AG09309 (cell line): ENCODE measurements around the gene TECPR1.

Experiments used
- DNase-seq: peaks from one replicate; pipeline ENCODE4 v3.0.0-alpha.2; 2010; ENCODE audit warnings: low read depth
- H3K4me3 ChIP-seq: 2 replicates; pipeline ENCODE4 v1.5.1; 2011; ENCODE audit warnings: mild to moderate bottlenecking, low read depth, low read length, moderate library complexity; ENCODE audit not compliant: control insufficient read depth
- TF ChIP-seq, protein P1 (sequence below): IDR thresholded peaks from 2 replicates; pipeline ENCODE4 v1.5.1; 2011; ENCODE audit warnings: mild to moderate bottlenecking, low read depth, low read length, inconsistent platforms; ENCODE audit not compliant: insufficient read depth, control insufficient read depth; ENCODE audit errors: missing control alignments

Gene TECPR1

DNA sequence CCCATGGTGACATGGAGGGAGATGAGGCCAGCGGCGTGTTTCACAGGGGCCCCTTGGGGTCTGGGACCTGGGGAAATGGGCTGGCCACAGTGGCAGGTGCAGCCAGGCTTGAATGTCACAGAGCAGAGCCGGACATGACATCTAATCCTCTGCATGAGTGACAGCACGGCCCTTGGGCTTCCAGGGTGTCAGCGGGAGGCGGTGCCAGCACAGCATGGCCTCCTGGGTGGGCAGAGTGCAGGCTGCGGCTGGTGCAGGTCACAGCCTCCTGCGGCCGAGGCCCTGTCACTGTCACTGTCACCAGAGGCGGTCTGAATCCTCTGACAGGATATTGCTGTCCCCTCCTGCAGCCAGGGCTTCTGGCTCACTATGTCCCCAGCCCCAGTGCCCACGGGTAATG is 22.6 kb downstream of the TECPR1 start:
- no peak for DNase-seq
- TF ChIP-seq, protein P1, sequence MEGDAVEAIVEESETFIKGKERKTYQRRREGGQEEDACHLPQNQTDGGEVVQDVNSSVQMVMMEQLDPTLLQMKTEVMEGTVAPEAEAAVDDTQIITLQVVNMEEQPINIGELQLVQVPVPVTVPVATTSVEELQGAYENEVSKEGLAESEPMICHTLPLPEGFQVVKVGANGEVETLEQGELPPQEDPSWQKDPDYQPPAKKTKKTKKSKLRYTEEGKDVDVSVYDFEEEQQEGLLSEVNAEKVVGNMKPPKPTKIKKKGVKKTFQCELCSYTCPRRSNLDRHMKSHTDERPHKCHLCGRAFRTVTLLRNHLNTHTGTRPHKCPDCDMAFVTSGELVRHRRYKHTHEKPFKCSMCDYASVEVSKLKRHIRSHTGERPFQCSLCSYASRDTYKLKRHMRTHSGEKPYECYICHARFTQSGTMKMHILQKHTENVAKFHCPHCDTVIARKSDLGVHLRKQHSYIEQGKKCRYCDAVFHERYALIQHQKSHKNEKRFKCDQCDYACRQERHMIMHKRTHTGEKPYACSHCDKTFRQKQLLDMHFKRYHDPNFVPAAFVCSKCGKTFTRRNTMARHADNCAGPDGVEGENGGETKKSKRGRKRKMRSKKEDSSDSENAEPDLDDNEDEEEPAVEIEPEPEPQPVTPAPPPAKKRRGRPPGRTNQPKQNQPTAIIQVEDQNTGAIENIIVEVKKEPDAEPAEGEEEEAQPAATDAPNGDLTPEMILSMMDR, result no peak
- no peak overlapping the region for H3K4me3 ChIP-seq

DNA sequence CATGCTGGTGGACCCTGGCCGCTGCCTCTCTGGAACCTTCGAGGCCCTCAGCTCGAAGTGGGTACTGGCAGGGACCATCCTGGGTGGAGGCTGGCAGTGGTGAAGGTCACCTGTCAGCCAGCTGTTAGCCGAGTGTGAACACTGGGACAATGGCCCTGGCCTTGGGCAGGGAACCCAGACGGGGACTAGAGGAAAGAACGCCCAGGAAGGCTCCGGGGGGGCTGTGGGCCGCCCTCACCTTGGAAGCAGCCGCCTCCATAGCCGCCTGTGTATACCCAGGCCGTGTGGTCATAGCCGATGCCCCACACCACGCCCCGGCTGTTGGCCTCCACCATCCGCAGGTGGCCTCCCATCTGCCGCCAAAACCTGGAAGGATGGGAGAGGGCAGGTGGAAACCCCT is 23.2 kb downstream of the TECPR1 start:
- DNase-seq, result no peak
- TF ChIP-seq, protein P1, result no peak
- H3K4me3 ChIP-seq, result no peak overlapping the region

DNA sequence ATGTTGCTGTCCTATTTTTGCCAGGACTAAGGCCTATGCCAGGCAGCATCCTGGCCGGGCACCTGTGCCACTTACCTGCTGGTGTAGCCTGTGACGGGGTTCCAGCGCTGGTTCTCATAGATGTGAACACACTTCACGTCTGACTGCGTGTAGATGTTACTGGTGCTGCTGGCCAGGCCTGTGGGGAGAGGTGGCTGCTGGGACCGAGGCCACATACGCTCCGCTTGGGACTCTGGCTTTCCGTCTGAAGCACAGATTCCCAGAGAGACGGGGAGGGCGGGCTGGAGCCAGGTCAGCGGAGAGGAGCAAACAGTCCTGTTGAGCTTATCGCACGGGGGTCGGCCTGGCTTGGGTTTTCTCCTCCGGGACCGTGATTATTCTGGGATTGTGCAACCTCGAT is 24.1 kb downstream of the TECPR1 start:
- TF ChIP-seq, protein P1, result no peak
- no peak for DNase-seq
- H3K4me3 ChIP-seq, result no peak overlapping the region

DNA sequence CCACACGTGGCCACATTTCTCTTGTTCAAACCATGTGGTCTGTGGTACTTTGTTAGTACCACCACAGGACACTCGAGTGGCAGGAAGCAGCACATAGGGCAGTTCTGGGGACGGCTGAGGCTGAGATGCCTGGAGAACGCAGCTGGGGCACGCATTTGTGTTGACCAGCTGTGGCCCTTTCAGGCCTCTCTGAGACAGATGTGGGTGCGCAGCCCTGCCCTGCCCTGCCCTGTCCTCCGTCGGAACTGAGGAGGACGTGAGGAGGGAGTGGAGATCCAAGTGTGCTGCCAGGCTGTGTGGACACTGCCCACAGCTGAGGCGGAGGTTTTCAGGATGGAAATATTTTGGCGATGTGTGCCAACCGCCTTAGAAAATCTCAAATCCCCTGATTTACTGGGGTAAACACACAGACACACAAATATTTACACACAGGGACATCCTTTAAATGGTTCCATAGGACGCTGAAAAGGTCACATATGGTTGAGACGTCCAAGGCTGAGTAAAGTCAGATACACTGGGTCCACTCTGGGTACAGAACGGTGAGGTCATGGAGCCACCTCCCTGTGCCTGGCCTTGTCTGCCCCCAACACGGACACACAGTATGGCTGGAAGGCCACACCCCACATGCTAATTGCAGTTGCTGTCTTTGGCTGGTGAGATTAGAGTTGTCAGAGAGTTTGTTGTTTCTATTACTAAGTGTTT is 26.0 kb downstream of the TECPR1 start:
- TF ChIP-seq, protein P1, result no peak
- H3K4me3 ChIP-seq, result no peak overlapping the region
- no peak for DNase-seq

DNA sequence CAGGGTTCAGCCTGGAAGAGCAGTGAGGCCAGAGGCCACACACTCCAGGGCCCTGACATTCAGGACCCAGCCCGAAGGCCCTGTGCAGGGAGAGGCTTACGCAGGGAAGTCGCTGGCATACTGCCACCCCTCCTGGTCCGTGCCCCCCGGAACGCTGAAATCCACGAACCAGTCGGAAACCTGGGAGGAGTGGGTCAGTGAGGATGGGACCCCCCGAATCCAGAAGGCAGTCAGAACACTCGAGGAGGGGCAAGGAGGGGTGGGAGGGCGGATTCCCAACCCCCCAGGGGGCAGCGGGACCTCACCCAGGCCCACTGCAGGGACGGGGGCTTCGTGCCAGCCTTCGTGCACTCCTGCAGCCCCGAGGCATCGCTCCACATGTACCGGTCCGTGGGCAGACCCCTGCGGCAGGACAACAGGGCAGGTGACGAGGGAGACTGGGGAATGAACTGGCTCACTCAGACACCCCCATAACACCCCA is 27.3 kb downstream of the TECPR1 start:
- TF ChIP-seq, protein P1, result no peak
- DNase-seq, result no peak
- no peak overlapping the region for H3K4me3 ChIP-seq

DNA sequence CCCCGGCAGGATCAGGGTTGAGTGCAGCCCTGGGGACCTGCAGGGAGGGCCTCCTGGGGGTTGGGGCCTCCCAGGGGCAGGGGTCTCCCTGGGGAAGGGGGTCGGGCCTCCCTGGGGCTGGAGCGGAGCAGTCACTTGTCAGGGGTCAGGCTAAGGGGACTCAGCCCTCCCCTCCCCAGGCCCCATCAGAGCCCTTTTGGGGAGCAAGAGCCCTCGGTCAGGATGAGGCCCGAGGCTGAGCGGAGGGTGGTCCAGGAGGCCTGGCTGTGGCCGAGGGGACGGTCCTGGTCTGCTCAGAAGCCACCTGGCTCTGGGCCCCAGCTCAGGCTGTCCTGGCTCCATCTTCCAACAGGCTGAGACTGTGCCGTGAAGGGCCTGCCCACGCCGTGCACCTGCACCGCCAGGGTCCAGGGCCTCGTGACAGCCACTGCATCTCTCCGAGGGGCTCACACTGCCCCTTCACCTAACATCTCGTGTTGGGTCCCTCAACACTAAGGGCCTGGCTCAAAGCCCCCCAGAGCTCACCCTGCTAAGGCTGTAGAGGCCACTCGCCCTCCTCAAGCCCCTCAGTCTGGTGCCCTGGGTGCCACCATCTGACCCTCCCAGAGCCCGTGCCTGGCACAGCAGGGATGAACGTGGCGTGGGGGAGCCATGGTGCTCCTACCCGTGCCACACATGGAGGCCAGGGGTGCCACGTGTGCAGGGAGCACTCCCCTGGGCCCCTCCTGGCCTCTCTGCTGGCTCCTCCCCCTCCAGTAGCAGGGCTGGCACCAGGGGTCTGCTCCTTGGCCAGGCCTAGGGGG is 27.9 kb downstream of the TECPR1 start:
- DNase-seq, result no peak
- TF ChIP-seq, protein P1, result no peak
- no peak overlapping the region for H3K4me3 ChIP-seq
